Activated naive CD4-positive, alpha-beta T cell treated with anti-CD3 and anti-CD28 coated beads, Interleukin-2, amount 10 ng/mL, durations not matched to agents 7 days and 5 days (primary cell): Measurements from ENCODE around the gene CPEB1.

Source experiments
- CTCF ChIA-PET: fragments of 350-600 bp; sonication (Branson Sonifier 250); formaldehyde crosslinking; loops from one replicate; lab custom pipeline; 2021; ENCODE audit warnings: antibody characterized with exemption; lab: Charles Lee
- DNase-seq: peaks from one replicate; pipeline ENCODE4 v3.0.0-alpha.2; 2020
- H3K27ac Mint-ChIP-seq: one replicate; pipeline ENCODE4 v1.8.0; 2021; ENCODE audit warnings: mild to moderate bottlenecking, moderate library complexity, mixed read lengths
- H3K27me3 Mint-ChIP-seq: one replicate; pipeline ENCODE4 v1.8.0; 2021; ENCODE audit warnings: mild to moderate bottlenecking, mixed read lengths
- H3K36me3 Mint-ChIP-seq: one replicate; pipeline ENCODE4 v1.8.0; 2021; ENCODE audit warnings: mixed read lengths
- H3K4me1 Mint-ChIP-seq: one replicate; pipeline ENCODE4 v1.8.0; 2021; ENCODE audit warnings: mixed read lengths
- H3K4me3 Mint-ChIP-seq: one replicate; pipeline ENCODE4 v1.8.0; 2021; ENCODE audit warnings: mild to moderate bottlenecking, moderate library complexity, mixed read lengths
- H3K9me3 Mint-ChIP-seq: one replicate; pipeline ENCODE4 v1.8.0; 2021; ENCODE audit warnings: mixed read lengths

CPEB1 gene

DNA sequence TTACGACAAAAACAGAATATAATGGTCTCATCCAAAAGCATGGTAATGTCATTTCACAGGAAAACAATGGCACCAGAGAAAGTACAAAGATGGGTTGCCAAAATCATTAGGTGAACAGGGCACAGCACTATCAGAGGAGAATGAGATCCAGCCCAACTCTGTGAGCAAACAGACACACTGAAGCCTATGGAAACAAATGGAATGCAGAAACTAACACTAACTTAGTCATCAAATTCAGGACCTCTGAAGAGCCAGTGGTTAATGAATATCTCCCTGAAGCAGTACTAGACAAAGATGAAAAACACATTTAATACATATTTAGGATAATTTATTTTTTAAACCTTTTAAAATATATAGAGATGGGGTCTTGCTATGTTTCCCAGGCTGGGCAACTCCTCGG, 92.3 kb downstream of the CPEB1 start:
- H3K4me1 Mint-ChIP-seq, result no peaks in the 10 kb centered on the region
- no peak overlapping the region for H3K4me3 Mint-ChIP-seq
- H3K36me3 Mint-ChIP-seq, result no peaks in the 10 kb centered on the region
- H3K27ac Mint-ChIP-seq, result no peak overlapping the region
- CTCF ChIA-PET, result interaction anchor here (1.8 kb wide), 1 partner anchor 23 kb away, joined by 5 read pairs; no protein-coding TSS in a partner anchor
- no peak for DNase-seq
- no peaks in the 10 kb centered on the region for H3K9me3 Mint-ChIP-seq
- H3K27me3 Mint-ChIP-seq, result peaks cover 36% of the 10 kb centered on the region

GRCh38 chr15:82554351-82554750, 92.8 kb downstream of the CPEB1 start:
- Mint-ChIP-seq H3K36me3 (no peaks in the 10 kb centered on the region), H3K9me3 (no peaks in the 10 kb centered on the region), H3K4me3 (no peak overlapping the region), H3K27me3 (peaks cover 38% of the 10 kb centered on the region), H3K27ac (no peak overlapping the region), H3K4me1 (no peaks in the 10 kb centered on the region)
- CTCF ChIA-PET, result interaction anchor here (1.8 kb wide), 1 partner anchor 23 kb away, joined by 5 read pairs; no protein-coding TSS in a partner anchor
- DNase-seq, result no peak

DNA sequence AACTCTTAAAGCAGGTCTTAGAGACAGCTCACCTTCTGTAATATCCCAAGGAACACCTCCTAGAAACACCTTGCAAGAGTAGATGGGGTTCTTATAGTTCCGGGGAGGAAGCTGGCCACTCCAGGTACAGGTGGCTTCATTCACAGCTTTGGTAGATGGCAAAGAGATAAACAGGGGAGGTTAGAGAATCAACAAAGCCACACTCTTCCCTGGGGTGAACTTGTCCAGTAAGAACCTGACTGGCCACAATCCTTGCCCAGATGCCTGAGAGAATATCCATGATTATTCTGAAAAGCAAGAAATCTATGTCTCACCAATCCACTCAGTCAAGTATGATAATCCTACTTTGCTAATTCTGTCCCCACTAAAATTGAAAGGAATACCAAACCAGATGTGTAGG, 93.3 kb downstream of the CPEB1 start:
- H3K27me3 Mint-ChIP-seq, result peaks cover 41% of the 10 kb centered on the region
- H3K4me3 Mint-ChIP-seq, result no peak overlapping the region
- DNase-seq, result no peak
- no peaks in the 10 kb centered on the region for H3K9me3 Mint-ChIP-seq
- no peaks in the 10 kb centered on the region for H3K4me1 Mint-ChIP-seq
- CTCF ChIA-PET, result interaction anchor here (1.8 kb wide), 1 partner anchor 22 kb away, joined by 5 read pairs; no protein-coding TSS in a partner anchor
- no peak overlapping the region for H3K27ac Mint-ChIP-seq
- H3K36me3 Mint-ChIP-seq, result no peaks in the 10 kb centered on the region

GRCh38 chr15:82552861-82553260, 94.3 kb downstream of the CPEB1 start:
- CTCF ChIA-PET, result no interaction called here
- H3K36me3 Mint-ChIP-seq, result no peaks in the 10 kb centered on the region

DNA sequence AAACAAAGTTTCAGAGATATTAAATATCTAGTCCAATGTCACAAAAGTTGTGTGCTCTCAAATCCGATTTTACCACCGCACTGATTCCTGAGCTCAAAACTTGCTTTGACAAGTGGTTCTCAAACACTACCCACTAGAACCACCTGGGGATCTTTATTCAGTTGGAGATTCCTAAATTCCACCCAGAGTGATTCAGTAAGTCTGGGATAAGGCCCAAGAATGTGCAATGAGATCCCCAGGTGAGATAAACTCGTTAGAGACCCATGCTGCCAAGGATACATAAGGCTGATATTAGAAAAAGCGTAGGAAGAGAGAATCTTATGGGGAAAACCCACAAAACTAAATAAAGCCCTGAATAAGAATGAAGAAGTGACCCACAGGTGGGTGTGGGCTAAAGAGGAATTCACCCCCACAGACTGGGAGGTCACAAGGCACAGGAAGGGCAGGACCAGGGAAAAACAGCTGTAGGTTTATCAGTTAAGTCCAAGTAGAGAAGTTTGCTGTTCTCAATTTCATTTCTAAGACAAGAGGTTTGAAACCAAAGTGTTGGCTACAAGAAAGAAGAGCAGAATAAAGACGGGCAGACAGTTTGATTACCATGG, 95.4 kb downstream of the CPEB1 start:
- no peak for DNase-seq
- Mint-ChIP-seq H3K4me3 (no peak overlapping the region), H3K4me1 (no peaks in the 10 kb centered on the region), H3K36me3 (no peaks in the 10 kb centered on the region), H3K27me3 (peaks cover 41% of the 10 kb centered on the region), H3K9me3 (no peaks in the 10 kb centered on the region), H3K27ac (no peak overlapping the region)
- CTCF ChIA-PET, result interaction anchor here (1.0 kb wide), 1 partner anchor 21 kb away, joined by 4 read pairs; no protein-coding TSS in a partner anchor

More at GRCh38 chr15:82552861-82553260, 94.3 kb downstream of the CPEB1 start:
- H3K27ac Mint-ChIP-seq, result no peak overlapping the region
- no peaks in the 10 kb centered on the region for H3K4me1 Mint-ChIP-seq
- H3K27me3 Mint-ChIP-seq, result peaks cover 46% of the 10 kb centered on the region
- no peak for DNase-seq
- no peak overlapping the region for H3K4me3 Mint-ChIP-seq
- H3K9me3 Mint-ChIP-seq, result no peaks in the 10 kb centered on the region

GRCh38 chr15:82549199-82549665, 97.9 kb downstream of the CPEB1 start:
- Mint-ChIP-seq H3K36me3 (no peaks in the 10 kb centered on the region), H3K4me1 (no peaks in the 10 kb centered on the region), H3K27ac (no peak overlapping the region), H3K9me3 (no peaks in the 10 kb centered on the region), H3K27me3 (peaks cover 49% of the 10 kb centered on the region), H3K4me3 (no peak overlapping the region)
- no peak for DNase-seq
- CTCF ChIA-PET, result interaction anchor here (0.8 to 1.2 kb wide), 2 partner anchors 18 to 451 kb away, joined by 3 to 7 read pairs; no protein-coding TSS in a partner anchor

GRCh38 chr15:82548700-82549099, 98.5 kb downstream of the CPEB1 start:
- no peak for DNase-seq
- Mint-ChIP-seq H3K4me1 (no peaks in the 10 kb centered on the region), H3K27me3 (peaks cover 49% of the 10 kb centered on the region), H3K36me3 (no peaks in the 10 kb centered on the region), H3K27ac (no peak overlapping the region), H3K4me3 (no peak overlapping the region), H3K9me3 (no peaks in the 10 kb centered on the region)
- CTCF ChIA-PET, result interaction anchor here (0.7 to 1.2 kb wide), 3 partner anchors 9 to 452 kb away, joined by 3 to 7 read pairs (median 3); no protein-coding TSS in a partner anchor

DNA sequence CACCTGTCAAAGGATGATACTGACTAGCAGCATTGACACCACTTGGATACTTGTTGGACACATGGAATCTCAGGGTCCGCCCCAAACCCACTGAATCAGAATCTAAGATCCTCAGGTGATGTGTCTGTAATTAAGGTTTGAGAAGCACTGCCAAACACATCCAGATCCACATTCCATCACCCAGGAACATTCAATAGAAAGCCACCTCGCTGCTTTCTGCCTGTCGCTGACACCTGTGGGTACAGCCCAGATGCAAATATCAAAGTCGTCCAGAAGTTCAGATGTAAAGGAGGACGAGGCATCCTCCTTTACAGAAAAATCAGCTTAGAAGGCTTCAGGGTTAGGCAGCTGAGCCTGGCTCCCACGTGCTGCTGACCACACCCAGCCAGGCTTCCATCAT, 101.7 kb downstream of the CPEB1 start:
- H3K4me1 Mint-ChIP-seq, result peaks cover 18% of the 10 kb centered on the region
- H3K27me3 Mint-ChIP-seq, result peaks cover 34% of the 10 kb centered on the region
- no peak overlapping the region for H3K27ac Mint-ChIP-seq
- no peak overlapping the region for H3K4me3 Mint-ChIP-seq
- DNase-seq, result no peak
- H3K9me3 Mint-ChIP-seq, result no peaks in the 10 kb centered on the region
- H3K36me3 Mint-ChIP-seq, result no peaks in the 10 kb centered on the region
- CTCF ChIA-PET, result no interaction called here

DNA sequence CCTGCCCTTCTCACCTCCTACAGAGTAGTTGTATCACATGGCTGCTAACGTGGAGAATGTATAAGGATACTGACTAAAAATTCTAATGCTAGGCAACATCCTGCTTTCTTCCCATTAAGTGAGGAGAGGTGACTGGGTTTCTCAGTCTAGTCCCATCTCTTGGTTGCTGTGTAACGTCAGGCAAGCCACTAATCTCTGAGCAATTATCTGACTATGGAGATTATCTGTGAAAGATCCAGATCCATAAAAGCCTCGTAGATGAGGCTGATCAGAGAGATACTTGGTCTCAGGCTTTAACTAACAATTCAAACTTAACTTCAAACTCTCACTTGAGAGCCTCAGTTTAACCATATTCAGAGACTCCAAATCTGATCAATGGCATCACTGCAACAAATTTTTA, 102.2 kb downstream of the CPEB1 start:
- no peaks in the 10 kb centered on the region for H3K9me3 Mint-ChIP-seq
- H3K27ac Mint-ChIP-seq, result no peak overlapping the region
- peaks cover 18% of the 10 kb centered on the region for H3K4me1 Mint-ChIP-seq
- H3K27me3 Mint-ChIP-seq, result peaks cover 29% of the 10 kb centered on the region
- no peak overlapping the region for H3K4me3 Mint-ChIP-seq
- no peaks in the 10 kb centered on the region for H3K36me3 Mint-ChIP-seq
- DNase-seq, result no peak
- CTCF ChIA-PET, result no interaction called here

DNA sequence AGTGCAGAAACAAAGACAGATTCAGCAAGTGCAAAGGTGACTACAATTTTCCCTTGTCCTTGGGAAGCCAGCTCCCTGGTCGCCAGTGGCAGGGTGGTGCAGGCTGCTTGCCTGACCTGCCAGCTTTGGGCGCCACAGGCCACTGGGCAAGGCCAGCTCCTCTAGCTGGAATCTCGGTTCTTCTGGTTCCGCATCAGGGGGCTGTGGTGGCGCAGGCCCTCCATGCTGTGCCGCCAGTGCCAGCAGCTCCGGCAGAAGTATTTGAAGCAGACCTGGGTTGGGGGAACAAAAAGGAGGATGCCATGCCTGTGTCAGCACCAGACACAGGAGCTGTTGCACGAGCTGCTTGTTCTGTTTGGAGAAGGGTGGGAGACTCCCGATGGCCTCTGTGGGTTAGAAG, 102.7 kb downstream of the CPEB1 start:
- no peak overlapping the region for H3K27ac Mint-ChIP-seq

DNA sequence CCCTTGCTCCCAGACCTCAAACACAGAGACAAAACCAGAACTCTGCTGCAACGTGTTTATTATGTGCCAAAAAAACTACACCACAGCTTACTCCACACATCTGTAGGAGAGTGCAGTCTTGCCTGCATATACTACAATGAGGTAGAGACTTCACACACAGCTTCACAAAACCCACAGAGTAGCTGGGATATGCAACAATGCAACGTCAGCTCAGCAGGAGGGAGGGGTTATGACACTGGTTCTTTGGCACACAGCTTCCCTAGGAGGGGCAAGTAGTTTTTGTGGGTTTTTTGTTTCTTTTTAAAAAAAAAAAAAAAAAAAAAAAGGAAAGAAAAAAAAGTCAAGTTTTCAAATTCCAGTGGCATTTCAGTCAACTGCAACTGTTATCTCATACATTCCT, 104.0 kb downstream of the CPEB1 start:
- peaks cover 18% of the 10 kb centered on the region for H3K27me3 Mint-ChIP-seq
- H3K9me3 Mint-ChIP-seq, result no peaks in the 10 kb centered on the region
- CTCF ChIA-PET, result interaction anchor here (0.6 to 1.2 kb wide), 2 partner anchors 12 to 449 kb away, joined by 3 to 5 read pairs; no protein-coding TSS in a partner anchor
- H3K27ac Mint-ChIP-seq, result no peak overlapping the region
- peaks cover 30% of the 10 kb centered on the region for H3K4me1 Mint-ChIP-seq
- peak overlapping the region; percentile 44 for H3K4me3 Mint-ChIP-seq
- peaks cover 12% of the 10 kb centered on the region for H3K36me3 Mint-ChIP-seq
- peak; percentile 38 for DNase-seq

More for the DNA sequence above, 102.7 kb downstream of the CPEB1 start:
- Mint-ChIP-seq H3K9me3 (no peaks in the 10 kb centered on the region), H3K4me1 (peaks cover 18% of the 10 kb centered on the region), H3K36me3 (peaks cover 1% of the 10 kb centered on the region), H3K4me3 (no peak overlapping the region), H3K27me3 (peaks cover 26% of the 10 kb centered on the region)
- no peak for DNase-seq
- CTCF ChIA-PET, result no interaction called here

DNA sequence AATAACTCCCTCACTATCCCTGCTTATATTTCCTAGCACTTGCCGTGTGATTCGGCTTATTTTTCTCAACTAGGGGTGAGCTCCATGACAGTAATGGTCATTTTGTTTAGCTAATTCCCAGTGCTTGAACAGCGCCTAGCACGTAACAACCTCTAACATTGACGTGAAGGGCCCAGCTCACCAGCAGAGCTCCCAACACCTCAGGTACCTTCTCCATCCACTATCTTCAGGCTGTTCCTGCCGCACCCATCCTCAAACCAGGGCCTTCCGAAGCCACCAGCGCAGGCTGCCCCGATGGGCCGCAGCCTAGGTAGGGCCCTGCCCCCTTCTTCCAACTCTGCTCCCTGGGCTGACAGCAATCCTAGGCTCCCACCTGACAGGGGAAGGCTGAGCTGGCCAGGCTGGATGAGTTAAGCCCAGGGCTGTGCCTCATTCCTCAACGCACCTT, 106.2 kb downstream of the CPEB1 start:
- H3K36me3 Mint-ChIP-seq, result peaks cover 29% of the 10 kb centered on the region
- CTCF ChIA-PET, result interaction anchor here (1.0 to 3.0 kb wide), 3 partner anchors 10 to 463 kb away, joined by 3 to 22 read pairs (median 3); no protein-coding TSS in a partner anchor
- peaks cover 47% of the 10 kb centered on the region for H3K4me1 Mint-ChIP-seq
- peaks cover 18% of the 10 kb centered on the region for H3K27me3 Mint-ChIP-seq
- H3K9me3 Mint-ChIP-seq, result no peaks in the 10 kb centered on the region
- no peak for DNase-seq
- H3K4me3 Mint-ChIP-seq, result peak overlapping the region; percentile 96
- H3K27ac Mint-ChIP-seq, result peak overlapping the region; percentile 97

GRCh38 chr15:82540055-82540983, 106.8 kb downstream of the CPEB1 start, which contains the start of gene RPS17:
Gene RPS17 (minus strand): TSS chr15:82540457. CDS start chr15:82540428, 29 bp downstream.
- Mint-ChIP-seq H3K27me3 (peaks cover 13% of the 10 kb centered on the region), H3K4me1 (peaks cover 47% of the 10 kb centered on the region), H3K9me3 (no peaks in the 10 kb centered on the region), H3K4me3 (peak within 1 kb of the TSS; percentile 96), H3K36me3 (peaks cover 36% of the 10 kb centered on the region), H3K27ac (peak within 1 kb of the TSS; percentile 97)
- DNase-seq, result peak; percentile 98
- CTCF ChIA-PET, result interaction anchor here (0.6 to 3.0 kb wide), 4 partner anchors 7 to 464 kb away, joined by 3 to 22 read pairs (median 3); no protein-coding TSS in a partner anchor

GRCh38 chr15:82539691-82540054, 107.5 kb downstream of the CPEB1 start:
- H3K4me1 Mint-ChIP-seq, result peaks cover 47% of the 10 kb centered on the region

More at GRCh38 chr15:82539691-82540054, 107.5 kb downstream of the CPEB1 start:
- DNase-seq, result no peak
- CTCF ChIA-PET, result interaction anchor here (0.6 to 3.0 kb wide), 2 partner anchors 8 to 9 kb away, joined by 3 to 22 read pairs; no protein-coding TSS in a partner anchor
- peaks cover 9% of the 10 kb centered on the region for H3K27me3 Mint-ChIP-seq
- peak overlapping the region; percentile 96 for H3K4me3 Mint-ChIP-seq
- H3K36me3 Mint-ChIP-seq, result peaks cover 41% of the 10 kb centered on the region
- H3K27ac Mint-ChIP-seq, result peak overlapping the region; percentile 97
- H3K9me3 Mint-ChIP-seq, result no peaks in the 10 kb centered on the region
